Vein endothelial cell (primary cell): Measurements from ENCODE around the gene SV2B. TPM values are rescaled to one million over a fixed set of nuclear protein-coding genes. Genes with fewer than 3 reads are reported as not detected.

Experiments used
- total RNA-seq: library from RNA; depleted of rRNA; stranded (reverse); fragments of >200 nt; gene quantifications from 2 replicates; pipeline ENCODE4 v1.2.3, GENCODE V29; 2012

SV2B gene, protein sequence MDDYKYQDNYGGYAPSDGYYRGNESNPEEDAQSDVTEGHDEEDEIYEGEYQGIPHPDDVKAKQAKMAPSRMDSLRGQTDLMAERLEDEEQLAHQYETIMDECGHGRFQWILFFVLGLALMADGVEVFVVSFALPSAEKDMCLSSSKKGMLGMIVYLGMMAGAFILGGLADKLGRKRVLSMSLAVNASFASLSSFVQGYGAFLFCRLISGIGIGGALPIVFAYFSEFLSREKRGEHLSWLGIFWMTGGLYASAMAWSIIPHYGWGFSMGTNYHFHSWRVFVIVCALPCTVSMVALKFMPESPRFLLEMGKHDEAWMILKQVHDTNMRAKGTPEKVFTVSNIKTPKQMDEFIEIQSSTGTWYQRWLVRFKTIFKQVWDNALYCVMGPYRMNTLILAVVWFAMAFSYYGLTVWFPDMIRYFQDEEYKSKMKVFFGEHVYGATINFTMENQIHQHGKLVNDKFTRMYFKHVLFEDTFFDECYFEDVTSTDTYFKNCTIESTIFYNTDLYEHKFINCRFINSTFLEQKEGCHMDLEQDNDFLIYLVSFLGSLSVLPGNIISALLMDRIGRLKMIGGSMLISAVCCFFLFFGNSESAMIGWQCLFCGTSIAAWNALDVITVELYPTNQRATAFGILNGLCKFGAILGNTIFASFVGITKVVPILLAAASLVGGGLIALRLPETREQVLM
- total RNA-seq: 2.3 and 2.9 TPM in 2 replicates

DNA sequence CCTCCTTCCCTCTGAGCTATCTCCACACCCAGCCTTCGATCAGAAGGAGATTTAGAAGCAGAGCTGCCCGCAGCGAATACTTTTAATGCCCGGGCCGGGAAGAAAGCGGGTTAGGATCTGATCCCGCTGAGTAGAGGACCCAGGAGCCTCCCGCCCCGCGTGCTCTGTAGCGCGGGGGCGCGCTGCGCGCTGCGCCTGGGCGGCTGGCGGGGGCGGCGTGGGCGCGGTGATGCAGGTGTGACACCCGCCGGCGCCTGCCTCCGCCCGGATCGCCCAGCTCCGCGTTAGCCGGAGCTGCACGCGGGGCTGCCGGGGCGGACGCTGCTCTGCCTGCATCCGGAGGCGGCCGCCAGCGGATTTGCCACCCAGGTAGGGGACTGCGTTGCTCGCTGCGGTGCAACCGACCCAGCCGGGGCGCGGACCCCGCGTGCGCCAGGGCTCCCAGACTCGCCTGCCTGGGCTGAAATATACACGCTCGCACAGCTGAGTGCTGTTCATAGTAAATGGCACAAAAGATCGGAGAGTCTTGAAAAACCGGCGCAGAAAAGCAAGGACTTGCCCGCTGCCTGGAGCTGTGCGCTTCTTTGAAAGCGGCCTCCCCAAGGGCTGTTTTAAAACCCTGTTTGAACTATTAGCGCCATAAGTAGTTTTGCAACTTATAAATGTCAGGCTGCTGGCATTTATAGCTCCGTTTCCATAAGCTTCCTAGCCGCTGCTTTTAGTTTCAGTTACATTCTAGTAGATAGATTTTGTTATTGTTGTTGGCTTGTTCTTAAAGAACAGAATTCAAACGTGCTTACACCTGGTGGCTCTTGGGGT is at the start of gene SV2B:
SV2B (plus strand) TSS at position 263 of the 819 bp plus-strand sequence. CDS start 126,007 bp downstream, outside the sequence.

Other genes with a start within 250 kb of the SV2B start
- 99.7 and 119 TPM in 2 replicates for gene FURIN, start 231.7 kb upstream of the SV2B start, total RNA-seq
- gene FES, start 215.8 kb upstream of the SV2B start, total RNA-seq: 45.2 and 65.0 TPM in 2 replicates
- gene MAN2A2, start 197.0 kb upstream of the SV2B start, total RNA-seq: 23.2 and 25.1 TPM in 2 replicates
- gene HDDC3, start 167.7 kb upstream of the SV2B start, total RNA-seq: 11.8 and 12.0 TPM in 2 replicates
- gene UNC45A, start 165.0 kb upstream of the SV2B start, total RNA-seq: 109 and 113 TPM in 2 replicates
- gene RCCD1, start 145.4 kb upstream of the SV2B start, total RNA-seq: 7.8 and 8.5 TPM in 2 replicates
- 52.6 and 121 TPM in 2 replicates for gene PRC1, start 105.7 kb upstream of the SV2B start, total RNA-seq
- 11.4 and 13.7 TPM in 2 replicates for gene VPS33B, start 77.7 kb upstream of the SV2B start, total RNA-seq